GM21423 (cell line): Measurements from ENCODE around the gene MPRIP.

Experiments
- ATAC-seq: cut with Tn5 transposase; IDR thresholded peaks from one replicate; pipeline ENCODE4 v1.9.1; 2021; ENCODE audit warnings: mild to moderate bottlenecking, moderate library complexity; ENCODE audit not compliant: unreplicated experiment

The MPRIP gene

GRCh38 chr17:17227608-17228520 lies 185.6 kb downstream of the MPRIP start:
- no peak for ATAC-seq

GRCh38 chr17:17228521-17229279 lies 186.4 kb downstream of the MPRIP start:
- no peak for ATAC-seq

GRCh38 chr17:17229416-17230384 lies 187.4 kb downstream of the MPRIP start:
- no peak for ATAC-seq

- ATAC-seq: no peak
These were observed 189.5 kb downstream of the MPRIP start for GRCh38 chr17:17231621-17232302.

GRCh38 chr17:17232303-17232621 lies 190.0 kb downstream of the MPRIP start:
- no peak for ATAC-seq

- no peak for ATAC-seq
These were observed 193.2 kb downstream of the MPRIP start for GRCh38 chr17:17235212-17236174.

- ATAC-seq: no peak
These were observed 194.2 kb downstream of the MPRIP start for GRCh38 chr17:17236295-17237025.

GRCh38 chr17:17237026-17237799 lies 195.0 kb downstream of the MPRIP start, which contains the start of gene FLCN:
FLCN (minus strand) TSS chr17:17237168; CDS start chr17:17228137, 9,031 bp downstream.
- peak; percentile 86 for ATAC-seq

GRCh38 chr17:17239832-17240231 lies 197.6 kb downstream of the MPRIP start:
- no peak for ATAC-seq

GRCh38 chr17:17241656-17242055 lies 199.4 kb downstream of the MPRIP start:
- ATAC-seq: no peak

- ATAC-seq: no peak
These were observed 200.0 kb downstream of the MPRIP start for GRCh38 chr17:17242246-17242645.
